Measurements from ENCODE around the gene STAT2. TPM values are rescaled to one million over a fixed set of nuclear protein-coding genes. Genes with fewer than 3 reads are reported as not detected.
"Not testable (repeated sequence)": the region's sequence is repeated elsewhere in the genome, so short reads cannot be mapped to it uniquely, and the experiment has no call there.

The STAT2 gene
- 95.5 TPM for total RNA-seq

DNA sequence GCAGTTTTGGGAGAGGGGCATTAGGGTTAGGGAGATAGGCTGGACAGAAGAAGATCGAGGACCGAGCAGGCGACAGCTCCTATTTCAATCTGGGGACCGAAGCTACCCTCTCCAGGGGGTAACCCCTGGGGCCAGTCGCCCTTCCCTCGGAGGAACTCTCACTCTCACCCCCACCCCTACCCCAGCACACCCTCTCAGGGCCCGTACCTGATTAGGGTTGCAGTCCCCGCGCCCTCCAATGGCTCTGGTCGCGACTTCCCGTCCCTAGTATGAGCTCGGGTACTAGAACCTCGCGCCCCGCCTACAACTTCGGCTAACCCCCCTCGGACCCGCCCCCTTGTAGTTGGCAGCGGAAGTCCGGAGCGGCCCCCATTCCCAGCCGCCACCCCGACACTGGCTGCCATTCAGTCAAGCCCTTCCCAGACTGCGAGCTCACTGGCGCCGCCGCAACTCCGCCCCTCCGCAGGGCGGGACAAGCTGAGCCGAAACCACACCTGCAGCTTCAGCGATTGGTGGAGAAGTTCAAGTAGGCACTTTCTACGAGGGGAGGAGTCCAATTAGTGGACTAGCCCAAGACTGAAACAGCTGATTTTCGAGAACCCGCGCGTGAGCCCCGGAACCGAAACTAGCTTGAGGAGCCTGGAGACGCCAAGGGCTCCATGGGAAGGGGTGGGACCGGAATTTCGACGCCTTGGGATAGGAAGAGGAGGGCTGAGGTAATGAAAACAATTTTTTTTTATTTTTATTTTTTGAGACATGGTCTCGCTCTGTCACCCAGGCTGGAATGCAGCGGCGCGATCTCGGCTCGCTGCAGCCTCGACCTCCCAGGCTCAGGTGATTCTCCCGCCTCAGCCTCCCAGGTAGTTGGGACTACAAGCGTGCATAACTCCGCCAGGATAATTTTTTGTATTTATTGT is at the start of gene STAT2:
STAT2 (minus strand) TSS at position 257 of the 917 bp plus-strand sequence. CDS start 3,536 bp downstream, outside the sequence.
- ATAC-seq: peak; percentile 84
- DNase-seq (ENCODE audit: low spot score): peak; percentile 100

- DNase-seq (ENCODE audit: low spot score): no peak
Measured at GRCh38 chr12:56408799-56409417, 49.0 kb upstream of the STAT2 start.

DNA sequence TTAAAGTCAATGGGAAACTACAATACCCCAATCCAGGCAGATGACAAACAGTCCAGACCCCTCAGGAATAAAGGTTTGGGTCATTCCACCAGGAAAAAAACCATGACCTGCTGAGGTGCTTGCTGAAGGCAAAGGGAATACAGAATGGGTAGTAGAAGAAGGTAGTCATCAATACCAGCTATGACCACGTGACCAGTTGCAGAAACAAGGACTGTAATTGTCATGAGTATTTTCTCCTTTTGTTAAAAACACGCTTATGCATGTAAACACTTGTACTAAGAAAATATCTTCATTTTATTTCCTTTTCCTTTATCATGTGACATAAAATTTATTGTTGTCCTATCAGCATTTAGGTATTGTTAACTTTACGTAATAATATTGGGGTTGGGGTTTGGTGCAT is 44.3 kb upstream of the STAT2 start:
- DNase-seq (ENCODE audit: low spot score); ATAC-seq: not testable (repeated sequence)

More at GRCh38 chr12:56408799-56409417, 49.0 kb upstream of the STAT2 start:
- peak; percentile 36 for ATAC-seq

GRCh38 chr12:56401612-56402011 is 41.7 kb upstream of the STAT2 start:
- not testable (repeated sequence) for DNase-seq (ENCODE audit: low spot score); ATAC-seq

- not testable (repeated sequence) for DNase-seq (ENCODE audit: low spot score)
- ATAC-seq: peak; percentile 59
Measured at GRCh38 chr12:56401125-56401524, 41.2 kb upstream of the STAT2 start.

GRCh38 chr12:56399466-56399865 is 39.6 kb upstream of the STAT2 start:
- DNase-seq (ENCODE audit: low spot score); ATAC-seq: not testable (repeated sequence)

DNA sequence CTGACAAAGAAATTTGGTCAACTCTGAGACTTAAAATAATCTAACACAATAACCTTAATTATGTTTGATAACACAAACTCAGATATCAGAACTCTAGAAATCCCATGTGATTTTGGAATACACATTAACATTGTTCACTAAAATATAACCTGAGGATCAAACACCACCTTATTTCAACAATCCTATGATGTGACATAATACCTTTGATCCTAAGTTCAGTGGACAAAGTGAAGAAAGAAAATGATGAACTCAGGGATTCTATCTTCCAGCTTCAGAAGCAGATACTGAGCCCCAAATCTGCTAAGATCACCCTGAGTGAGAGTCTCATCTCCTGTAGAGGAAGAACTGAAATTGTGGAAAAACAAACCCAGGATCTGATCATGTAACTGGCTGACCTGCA is 38.4 kb upstream of the STAT2 start:
- peak; percentile 39 for ATAC-seq

DNA sequence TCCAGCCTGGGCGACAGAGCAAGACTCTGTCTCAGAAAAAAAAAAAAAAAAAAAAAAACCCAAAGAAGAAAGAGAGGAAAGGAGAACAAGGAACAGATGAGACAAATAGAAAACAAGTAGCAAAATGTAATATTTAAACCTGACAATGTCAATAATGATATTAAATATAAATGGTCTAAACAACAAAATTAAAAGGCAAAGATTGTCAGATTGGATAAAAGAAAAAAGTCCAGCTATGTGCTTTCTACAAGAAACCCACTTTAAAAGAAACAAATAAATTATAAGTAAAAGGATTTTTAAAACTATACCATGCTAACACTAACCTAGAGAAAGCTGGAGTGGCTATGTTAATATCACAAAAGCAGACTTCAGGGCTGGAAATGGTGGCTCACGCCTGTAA is 32.4 kb upstream of the STAT2 start:
- no peak for DNase-seq (ENCODE audit: low spot score)
- no peak for ATAC-seq

More for the DNA sequence above, 38.4 kb upstream of the STAT2 start:
- no peak for DNase-seq (ENCODE audit: low spot score)

- DNase-seq (ENCODE audit: low spot score) (no peak), ATAC-seq (no peak)
Measured at GRCh38 chr12:56391721-56392120, 31.8 kb upstream of the STAT2 start.

DNA sequence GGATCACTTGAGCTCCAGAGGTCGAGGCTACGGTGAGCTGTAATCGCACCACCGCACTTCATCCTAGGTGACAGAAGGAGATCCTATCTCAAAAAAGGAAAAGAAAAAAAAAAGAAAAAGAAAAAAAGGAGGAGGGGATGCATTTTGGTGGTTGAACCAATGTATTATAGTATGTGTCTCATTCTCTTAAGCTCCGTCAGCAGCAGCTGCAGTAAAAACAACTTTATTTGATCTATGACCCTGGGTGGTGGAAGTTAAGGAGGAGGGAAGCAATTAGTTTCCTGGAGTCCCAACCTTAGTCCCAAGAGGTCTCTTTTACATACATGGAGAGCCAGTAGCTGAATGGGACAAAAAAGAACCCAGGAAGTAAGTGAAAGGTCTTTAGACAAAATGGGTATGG is 29.5 kb upstream of the STAT2 start:
- no peak for DNase-seq (ENCODE audit: low spot score)

DNA sequence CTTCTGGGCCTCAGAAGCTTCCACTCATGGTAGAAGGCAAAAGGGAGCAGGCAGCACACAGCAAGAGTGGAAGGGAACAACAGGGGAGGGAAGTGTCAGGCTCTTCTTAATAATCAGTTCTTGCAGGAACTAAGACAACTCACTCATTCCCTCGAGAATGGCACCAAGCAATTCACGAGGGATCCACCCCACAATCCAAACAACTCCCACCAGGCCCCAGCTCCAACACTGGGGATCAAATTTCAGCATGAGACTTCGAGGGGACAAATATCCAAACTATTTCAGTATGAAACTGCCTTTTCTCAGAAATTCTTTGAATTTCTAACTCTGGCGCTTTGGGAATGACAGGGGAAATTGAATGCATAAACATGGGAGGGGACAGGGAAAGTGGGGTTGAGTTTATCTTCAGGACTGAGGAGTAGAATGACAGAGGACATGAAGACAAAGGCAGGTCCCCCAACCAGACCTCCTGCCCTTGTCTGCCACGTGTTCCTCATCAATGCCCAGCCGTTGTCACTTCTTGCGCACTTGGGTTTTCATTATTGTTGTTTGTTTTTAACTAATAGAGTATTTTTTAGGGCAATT is 27.3 kb upstream of the STAT2 start:
- ATAC-seq (no peak), DNase-seq (ENCODE audit: low spot score) (no peak)

More for the DNA sequence above, 29.5 kb upstream of the STAT2 start:
- no peak for ATAC-seq

DNA sequence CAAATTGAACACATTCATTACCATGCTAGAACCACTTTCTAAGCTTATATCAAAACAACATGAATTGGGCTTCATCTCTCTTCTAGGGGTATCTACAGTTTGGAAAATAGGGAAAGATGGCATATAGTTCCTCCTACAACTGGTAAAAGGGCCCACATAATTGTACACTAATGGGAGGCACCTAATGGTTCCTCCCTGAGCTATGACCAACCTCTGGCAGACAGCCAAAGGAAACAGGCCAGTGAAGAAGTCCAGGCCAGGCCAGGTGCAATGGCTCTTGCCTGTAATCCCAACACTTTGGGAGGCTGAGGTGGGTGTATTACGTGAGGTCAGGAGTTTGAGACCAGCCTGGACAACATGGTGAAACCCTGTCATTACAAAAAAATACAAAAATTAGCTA is 26.0 kb upstream of the STAT2 start:
- DNase-seq (ENCODE audit: low spot score) (peak; percentile 69), ATAC-seq (peak; percentile 88)

DNA sequence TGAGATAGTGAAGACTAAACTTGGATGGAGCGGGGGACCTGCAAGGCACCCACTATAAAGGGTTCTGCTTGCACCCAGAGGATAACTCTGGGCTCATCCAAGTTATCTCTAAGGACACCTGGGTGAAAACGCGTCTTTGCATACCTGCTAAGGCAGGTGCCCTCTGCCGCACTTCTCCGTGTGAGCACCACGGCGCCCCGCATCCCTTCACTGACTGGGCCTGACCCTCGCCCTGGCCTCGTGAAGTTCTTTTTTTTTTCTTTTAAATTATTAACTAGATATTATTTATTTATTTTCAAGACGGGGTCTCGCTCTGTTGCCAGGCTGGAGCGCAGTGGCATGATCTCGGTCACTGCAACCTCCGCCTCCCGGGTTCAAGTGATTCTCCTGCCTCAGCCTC is 22.7 kb upstream of the STAT2 start:
- no peak for DNase-seq (ENCODE audit: low spot score)

DNA sequence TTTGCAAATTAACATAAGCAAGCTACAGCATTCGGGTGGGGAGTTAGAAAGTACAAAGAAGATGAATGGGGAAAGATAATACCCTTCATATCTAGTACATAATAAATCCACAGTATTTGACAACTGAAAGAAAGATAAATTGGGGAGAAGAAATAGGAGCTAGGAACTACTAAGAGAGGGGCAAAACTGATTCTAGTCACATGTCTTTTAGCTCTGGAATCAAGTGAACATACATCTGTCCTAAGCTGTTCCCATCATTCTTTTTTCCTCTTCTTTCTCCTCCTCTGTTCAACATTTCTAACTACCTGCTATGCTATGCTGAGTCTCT is 18.0 kb upstream of the STAT2 start:
- ATAC-seq (no peak), DNase-seq (ENCODE audit: low spot score) (no peak)

More for the DNA sequence above, 22.7 kb upstream of the STAT2 start:
- ATAC-seq: no peak

GRCh38 chr12:56377310-56377988 is 17.5 kb upstream of the STAT2 start:
- ATAC-seq: peak; percentile 20
- peak; percentile 8 for DNase-seq (ENCODE audit: low spot score)

- peak; percentile 8 for DNase-seq (ENCODE audit: low spot score)
- ATAC-seq: peak; percentile 20
Measured at GRCh38 chr12:56375598-56376434, 15.9 kb upstream of the STAT2 start.

DNA sequence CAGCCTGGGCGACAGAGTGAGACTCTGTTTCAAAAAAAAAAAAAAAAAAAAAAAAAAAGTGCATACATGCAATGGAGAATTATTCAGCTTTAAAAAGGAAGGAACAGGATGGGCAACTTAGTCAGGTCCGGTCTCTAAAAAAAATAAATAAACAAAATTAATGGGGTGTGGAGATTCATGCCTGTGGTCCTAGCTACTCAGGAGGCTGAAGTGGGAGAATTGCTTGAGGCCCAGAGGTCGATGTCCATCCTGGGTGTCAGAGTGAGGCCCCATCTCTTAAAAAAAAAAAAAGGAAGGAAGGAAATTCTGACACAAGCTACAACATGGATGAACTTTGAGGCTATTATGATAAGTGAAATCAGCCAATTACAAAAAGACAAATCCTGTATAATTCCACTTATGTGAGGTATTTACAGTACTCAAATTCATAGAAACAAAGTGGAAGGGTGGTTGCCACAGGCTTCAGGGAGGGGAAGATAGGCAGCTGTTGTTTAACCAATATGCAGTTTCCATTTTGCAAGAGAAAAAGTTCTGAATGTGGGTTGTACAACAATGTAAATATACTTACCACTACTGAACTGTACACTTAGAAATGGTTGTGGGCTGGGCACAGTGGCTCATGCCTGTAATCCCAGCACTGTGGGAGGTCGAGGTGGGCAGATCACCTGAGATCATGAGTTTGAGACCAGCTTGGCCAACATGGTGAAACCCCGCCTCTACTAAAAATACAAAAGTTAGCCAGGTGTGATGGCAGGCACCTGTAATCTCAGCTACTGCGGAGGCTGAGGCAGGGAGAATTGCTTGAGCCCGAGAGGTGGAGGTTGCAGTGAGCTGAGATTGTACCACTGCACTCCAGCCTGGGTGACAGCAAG is 15.1 kb upstream of the STAT2 start:
- peak; percentile 35 for DNase-seq (ENCODE audit: low spot score)
- ATAC-seq: no peak

DNA sequence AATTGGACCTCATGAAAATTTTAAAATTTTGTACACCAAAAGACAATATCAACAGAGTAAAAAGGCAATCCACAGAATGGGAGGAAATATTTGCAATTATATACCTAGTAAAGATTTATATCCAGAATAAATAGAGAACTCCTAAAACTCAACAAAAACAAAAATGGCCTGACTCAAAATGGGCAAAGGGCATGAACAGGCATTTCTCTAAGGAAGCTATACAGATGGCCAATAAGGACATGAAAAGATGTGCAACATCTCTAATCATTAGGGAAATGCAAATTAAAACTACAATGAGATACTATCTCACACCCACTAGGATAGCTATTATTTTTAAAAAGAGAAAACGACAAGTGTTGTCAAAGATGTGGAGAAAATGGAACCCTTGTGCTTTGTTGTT is 13.6 kb upstream of the STAT2 start:
- DNase-seq (ENCODE audit: low spot score) (no peak), ATAC-seq (no peak)

- ATAC-seq: no peak
- DNase-seq (ENCODE audit: low spot score): no peak
Measured at GRCh38 chr12:56366948-56367347, 7.0 kb upstream of the STAT2 start.
